Stimulated activated CD4-positive, alpha-beta T cell treated with anti-CD3 and anti-CD28 coated beads, Interleukin-15, amount 100 ng/mL, for 1 hour (primary cell): ENCODE data around the gene REG1B.

ENCODE experiments used
- DNase-seq, 2 donors: peaks; one replicate each; pipeline ENCODE4 v3.0.0-alpha.2; 2020; ENCODE audit warnings: low read depth in 1 of 2, low spot score in 1 of 2

REG1B gene, protein sequence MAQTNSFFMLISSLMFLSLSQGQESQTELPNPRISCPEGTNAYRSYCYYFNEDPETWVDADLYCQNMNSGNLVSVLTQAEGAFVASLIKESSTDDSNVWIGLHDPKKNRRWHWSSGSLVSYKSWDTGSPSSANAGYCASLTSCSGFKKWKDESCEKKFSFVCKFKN

DNA sequence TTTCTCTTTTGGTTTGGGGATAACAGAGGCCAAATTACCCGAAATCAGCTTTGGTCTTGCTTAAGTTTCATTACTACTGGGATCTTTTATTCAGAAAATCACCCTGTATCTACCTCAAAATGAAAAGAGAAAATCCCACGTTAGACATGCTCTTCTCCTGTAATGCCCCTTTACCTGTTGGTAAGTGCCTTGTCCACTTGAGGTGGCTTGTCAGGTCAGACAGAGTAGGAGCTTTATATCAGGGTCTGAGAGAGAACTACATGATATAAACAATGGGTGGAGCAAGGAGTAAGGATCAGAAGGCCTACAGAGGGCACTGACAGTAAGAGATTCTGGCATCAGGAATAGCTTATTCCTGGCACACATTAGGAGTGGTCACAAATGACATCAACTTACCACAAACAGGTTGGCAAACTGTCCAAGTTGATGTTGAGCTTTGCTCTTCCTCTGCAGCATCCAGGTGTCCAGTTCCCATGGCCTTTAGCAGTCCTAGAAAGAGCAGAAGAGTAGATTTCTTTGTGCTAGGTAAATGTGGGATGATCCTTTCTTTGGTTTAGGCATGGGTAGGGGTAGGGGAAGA is at the start of gene REG1B:
Gene REG1B, minus strand, starts transcription at position 209 of the 580 bp plus-strand sequence. CDS start 381 bp downstream, outside the sequence.
- DNase-seq, result no peak

DNA sequence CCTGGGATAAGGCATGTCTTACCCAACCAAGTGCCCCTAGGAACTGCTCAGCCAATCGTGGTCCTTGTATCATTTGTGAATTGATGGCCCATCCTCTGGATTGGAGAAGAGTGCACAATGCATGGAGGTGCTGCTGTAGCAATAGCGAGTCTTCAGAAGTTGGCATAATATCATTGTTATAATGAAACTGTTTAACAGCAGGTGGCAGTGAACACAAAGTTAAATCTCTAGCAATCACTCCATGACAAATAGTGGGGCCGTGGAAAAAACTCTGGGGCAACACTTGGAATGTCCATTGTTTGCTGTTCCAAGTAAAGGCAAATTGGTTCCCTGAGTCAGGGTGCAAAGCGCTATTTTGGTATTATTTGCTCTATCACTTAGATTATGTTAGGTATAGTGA is 43.9 kb upstream of the REG1B start:
- DNase-seq, result no peak

DNA sequence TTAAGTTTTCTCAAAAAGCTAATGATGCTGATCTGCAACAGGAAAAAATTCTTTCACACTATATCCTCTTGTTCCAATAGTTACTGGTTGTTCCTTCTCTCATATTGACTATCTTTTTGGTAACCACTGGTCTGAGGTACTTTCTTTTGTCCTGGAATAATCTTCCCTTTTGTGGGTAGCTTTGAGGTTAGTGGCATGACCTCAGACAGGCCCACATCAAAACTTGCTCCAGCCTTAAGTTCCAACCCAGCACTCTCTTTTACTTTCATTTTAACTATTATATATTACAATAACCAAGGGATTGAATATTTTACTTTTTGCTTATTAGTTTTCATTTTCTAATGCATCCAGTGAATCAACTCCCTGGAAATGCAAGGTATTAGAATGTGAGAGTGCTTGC is 42.0 kb upstream of the REG1B start:
- DNase-seq, result no peak

DNA sequence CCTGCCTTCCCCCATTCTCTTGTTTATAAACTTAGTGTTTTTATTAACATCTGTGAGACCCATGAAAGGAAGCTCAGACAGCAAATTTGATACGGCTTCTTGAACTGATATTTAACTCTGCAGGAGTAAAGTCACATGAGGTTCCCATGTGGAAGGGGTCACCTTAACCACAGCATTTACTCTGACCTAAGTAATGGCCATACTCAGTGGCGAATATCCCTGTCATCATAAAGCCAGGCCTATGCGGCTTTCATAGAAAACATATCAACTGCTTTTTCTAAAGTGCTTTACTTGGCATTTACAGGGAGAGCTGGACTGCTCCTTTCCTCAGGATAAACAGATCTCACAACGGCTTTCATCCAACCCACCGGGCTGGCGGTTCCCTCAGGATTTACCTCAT is 41.5 kb upstream of the REG1B start:
- no peak for DNase-seq

DNA sequence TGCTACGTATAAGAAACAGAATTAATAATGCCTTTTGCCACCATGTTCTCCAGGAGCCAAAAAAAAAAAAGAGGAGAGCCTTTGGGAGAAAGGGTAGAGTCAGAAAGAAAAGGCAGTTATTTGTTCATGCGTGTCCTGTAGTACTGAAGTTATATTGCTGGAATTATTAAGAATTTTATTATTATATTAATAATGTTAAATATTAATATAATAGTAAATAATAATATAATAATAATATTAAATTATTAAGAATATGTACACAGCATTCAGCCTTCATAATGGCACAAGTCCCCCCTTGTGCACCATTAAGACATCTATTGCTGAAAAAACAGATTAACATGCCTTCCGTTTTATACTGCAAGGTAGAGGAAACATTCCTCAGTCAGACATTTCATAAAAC is 40.6 kb upstream of the REG1B start:
- no peak for DNase-seq

DNA sequence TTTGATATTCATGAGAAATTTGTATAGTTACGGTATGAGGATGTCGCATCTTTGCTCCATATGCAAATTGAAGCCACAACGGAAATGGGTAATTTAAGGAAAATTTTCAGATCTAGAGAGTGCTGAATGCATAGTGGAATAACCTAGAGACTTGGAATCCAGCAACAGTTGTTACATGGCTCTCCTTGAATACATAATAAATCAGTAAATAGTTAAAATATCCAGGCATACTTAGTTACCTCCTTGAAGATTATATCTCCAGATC is 37.9 kb upstream of the REG1B start:
- DNase-seq, result no peak

DNA sequence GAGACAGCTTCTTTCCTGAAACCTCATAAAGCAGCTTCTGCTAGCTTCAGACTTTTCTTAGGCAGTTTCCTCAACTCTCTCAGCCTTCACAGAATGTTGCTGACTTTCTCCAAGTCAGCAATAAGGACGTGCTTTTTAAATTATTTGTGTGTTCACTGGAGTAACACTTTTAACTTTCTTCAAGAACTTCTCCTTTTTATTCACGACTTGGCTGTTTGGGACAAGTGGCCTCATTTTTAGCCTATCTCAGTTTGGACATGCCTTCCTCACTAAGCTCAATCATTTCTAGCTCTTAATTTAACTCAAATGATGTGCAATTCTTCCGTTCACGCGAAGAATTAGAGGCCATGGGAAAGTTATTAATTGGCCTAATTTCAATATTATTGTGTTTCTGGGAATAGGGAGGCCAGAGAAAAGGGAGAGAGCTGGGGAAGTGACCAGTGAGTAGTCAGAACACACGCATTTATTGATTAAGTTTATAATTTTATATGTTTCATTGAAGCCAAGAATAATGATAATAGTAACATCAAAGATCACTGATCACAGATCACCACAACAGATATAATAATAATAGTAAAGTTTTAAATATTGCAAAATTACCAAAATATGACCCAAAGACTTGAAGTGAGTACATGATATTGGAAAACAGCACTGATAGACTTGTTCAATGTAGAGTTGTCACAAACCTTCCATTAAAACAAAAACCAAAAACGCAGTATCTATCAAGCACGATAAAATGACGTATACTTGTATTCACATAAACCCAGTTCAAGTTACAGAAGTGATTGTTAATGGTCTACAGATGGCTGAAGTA is 37.3 kb upstream of the REG1B start:
- DNase-seq, result no peak

DNA sequence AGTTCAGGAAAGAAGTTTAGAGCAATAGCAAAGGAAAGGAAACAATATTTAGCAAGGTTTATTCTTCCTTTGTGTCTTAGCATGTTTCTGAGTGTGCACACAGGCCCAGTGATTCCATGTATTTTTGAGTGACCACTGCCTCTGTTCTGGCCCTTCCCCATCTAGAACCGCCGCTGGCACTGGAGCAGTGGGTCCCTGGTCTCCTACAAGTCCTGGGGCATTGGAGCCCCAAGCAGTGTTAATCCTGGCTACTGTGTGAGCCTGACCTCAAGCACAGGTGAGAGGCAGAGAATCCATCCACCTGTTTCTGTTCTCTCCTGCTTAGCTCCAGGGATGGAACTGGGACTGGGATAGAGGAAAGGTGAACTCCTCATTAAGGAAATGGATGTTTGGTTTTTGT is 34.9 kb upstream of the REG1B start:
- DNase-seq, result no peak

DNA sequence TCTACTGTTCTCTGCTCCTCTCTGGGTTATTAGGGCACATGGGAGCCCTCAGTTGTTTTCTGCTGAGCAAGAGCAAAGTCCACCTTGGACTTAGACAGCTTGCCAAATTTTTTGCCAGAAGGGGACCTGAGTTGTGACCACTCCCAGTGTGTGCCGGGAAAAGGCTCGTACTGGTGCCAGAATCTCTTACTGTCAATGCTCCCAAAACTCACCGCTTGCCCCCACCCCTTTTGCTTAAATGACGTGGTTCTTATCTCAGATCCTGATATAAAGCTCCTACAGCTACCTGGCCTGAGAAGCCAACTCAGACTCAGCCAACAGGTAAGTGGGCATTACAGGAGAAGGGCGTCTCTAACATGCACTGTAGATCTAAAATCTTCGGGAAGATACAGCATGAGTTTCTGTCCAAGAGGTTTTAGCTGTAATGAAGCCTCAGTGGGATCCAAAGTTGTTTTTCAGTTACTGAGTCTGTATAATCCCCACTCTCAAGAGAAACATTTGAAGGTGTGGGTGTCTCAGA is 32.5 kb upstream of the REG1B start, which contains the start of gene REG1A:
Gene REG1A, plus strand, starts transcription at position 295 of the 520 bp plus-strand sequence. CDS start 374 bp downstream, outside the sequence.
- no peak for DNase-seq

DNA sequence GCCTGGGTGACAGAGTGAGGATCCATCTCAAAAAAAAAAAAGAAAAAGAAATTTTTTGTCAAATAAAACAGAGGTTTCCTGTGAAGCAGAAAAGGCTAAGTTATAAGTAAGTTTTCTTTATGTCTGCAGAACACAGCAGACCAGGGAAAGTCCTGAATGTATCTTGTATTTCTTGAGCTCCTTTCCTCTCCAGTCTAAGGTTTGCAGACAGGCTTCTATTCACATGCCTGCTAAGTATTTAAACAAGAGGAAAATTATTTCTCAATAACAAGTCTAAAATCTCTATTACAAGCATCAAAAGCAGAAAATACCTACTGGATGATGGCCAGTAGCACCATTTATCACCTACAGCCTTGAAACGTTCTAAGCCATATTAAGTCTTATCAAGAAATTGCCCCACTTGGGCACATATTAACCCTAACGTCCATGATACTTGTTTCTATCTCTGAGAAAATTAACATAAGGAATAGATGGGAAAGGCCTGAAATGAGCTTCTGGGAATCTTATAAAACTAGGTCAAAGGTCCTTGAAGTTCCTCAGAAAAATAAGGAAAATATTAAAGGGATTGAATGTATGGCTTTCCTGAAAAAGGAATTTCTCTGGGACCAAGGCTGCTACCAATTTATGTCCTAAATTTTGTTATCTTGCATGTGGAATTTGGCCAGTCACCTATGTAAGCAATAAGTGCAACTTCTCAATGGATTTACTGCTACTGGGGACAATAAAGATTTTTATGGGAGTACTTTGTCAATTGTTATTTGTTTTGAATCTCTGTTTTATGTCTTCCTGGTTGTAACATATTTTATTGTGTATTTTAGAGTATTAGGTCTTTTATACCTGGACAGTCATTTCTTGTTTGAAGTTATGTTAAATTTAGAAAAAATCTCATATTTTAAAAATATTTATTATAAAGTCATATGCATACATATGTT is 29.5 kb upstream of the REG1B start:
- DNase-seq, result no peak

DNA sequence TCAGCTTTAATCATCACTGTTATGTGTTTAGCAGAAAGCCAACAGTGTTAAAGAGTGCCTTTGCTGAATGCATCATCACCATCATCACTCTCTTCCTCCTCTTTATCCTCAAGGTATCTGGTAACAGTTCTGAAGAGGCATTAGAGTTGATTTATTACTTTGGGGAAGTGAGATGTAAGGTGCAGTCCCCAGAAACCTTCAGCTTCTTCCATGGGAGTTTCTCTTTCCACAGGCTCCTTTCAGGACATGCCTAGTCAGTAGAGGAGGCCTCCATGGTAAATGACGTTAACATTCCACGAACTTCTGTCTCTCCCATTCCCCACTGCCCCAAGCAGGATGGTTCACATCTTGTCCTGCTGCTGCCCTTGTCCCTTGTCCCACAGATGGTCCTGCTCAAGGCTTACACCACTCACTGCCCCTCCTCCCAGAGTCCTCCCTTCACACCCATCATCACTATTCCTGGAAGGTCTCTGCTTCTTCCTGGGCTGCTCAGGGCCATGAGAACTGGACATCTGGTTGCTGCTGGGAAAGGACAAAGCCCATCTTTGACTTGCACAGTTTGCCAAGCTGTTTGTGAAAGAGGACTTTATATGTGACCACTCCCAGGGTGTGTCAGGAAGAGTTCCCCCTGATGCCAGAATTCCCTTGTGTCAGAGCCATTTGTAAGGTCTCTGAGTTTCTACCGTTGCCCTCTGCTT is 27.2 kb upstream of the REG1B start:
- DNase-seq, result no peak

DNA sequence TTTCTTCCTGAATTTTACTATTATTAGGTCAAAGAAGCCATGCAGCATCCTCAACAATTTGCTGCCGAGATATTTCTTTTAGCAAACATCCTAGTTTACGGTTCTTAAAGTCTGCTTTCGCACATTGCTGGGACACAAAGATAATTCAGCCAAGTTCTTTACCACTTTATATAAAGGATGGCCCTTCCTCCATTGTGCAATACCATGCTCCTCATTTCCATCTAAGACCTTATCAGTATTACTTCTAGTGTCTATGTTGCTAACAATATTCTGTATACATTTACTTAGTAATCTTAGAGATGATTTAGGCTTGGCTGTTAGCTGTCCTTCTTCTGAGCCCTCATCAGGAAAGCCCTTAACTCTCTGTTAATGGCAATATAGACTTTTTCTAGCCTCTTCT is 24.5 kb upstream of the REG1B start:
- DNase-seq, result no peak

DNA sequence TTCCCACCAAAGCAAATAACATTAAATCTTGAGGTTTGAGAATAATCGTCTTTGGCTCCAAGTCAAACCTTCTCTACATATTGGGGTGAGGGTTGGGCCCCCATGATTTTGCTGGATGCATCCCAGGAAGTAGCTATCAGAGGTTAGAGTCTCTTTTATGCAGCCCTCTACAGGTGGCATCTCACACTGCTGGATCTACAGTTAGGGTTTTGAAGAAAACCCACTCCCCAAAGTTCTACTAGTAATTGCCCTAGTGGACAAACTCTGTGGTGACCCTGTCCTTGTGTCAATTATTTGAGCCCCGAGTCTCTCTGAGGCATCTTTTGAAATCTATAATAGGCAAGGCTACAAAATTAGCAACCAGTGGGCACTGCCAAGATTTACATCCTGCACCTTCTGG is 17.5 kb upstream of the REG1B start:
- no peak for DNase-seq

DNA sequence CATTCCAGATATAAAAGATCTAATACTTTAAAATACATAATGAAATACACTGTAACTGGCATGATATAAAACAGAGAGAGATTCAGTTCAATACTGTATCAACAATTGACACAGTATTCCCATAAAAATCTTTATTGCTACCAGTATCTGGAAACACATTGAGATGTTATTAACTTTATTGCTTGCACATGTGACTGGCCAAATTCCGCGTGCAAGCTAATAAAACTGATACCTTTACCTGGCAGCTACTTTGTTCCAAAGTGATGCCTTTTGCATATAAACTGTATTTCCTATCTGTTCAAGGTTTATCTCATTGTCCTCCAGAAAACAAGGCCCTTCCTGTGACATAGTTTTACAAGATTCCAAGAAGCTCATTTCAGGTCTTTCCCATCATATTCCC is 15.4 kb upstream of the REG1B start:
- DNase-seq, result no peak

DNA sequence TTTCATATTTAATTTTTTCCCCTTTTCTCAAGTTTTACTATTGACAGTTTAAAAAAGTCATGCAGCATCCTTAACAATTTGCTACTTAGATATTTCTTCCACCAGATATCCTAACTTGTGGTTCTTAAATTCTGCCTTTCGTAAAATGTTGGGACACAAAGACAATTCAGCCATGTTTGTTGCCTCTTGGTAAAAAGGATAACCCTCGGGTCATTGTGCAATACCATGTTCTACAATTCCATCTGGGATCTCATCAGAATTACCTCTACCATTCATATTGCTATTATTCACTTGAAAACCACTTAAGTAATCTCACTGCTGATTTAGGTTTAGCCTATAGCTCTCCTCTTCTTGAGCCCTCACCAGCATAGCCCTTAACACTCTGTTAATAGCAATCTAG is 13.2 kb upstream of the REG1B start:
- no peak for DNase-seq

DNA sequence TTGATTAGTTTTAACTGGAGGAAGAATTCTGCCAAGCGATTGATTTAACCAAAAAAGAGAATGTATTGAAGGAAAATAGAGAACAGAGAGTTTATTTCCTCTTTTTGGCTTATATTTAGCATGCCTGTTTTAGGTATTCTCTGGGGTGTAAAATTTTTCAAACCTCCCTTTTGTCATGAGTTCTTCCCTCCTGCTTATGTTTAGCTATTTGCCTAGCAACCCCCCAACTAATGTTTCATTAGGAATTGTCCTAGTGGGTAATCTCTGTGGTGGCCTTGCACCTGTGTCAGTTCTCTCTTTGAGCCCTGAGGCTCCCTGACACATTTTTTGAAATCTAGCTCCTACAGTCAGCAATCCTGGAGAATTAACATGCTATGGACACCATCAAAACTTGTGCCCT is 12.5 kb upstream of the REG1B start:
- no peak for DNase-seq

DNA sequence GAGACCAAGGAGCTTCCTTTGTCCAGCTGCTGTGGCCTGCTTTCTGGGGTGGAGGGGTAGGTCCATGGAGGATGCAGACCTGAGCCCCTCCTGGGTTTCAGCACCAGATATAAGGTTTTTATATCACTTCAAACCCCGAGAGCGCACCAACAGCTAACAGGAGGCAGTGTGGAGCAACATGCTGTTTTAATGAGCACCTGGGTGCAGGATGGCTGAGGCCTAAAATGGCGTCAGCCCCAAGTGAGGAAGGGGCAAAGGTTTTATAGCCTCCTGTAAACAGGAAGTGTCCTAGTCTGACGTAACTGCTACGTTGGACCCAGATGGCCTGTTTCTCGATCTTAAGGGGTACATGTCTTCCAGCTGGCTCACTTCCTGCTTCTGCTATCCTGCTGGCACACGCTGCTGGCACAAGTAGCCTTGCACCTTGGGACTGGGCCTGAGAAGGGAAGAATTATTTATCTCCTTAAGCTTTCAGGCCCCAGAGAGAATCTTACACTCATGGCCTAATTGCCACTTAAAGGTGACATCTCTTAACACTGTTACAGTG is 11.4 kb upstream of the REG1B start:
- DNase-seq, result no peak

DNA sequence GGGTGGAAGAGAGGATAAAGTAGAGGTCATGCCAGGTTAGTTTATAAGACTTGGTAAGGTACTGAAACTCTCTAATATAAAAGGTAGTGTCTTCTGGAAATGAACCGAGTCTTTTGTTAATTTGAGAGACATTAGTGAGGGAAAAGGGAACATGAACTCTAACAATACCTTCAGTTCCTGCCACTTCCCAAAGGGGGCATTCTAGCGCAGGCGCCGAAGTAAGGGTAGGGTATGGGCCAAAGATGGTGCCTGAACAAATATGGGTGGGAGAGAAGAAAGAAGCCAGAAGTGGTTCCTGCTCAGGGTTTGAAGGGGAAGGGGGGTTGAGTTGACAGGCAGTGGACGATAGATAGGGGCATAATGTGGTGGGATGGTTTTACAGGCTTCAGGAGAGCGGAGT is 10.1 kb upstream of the REG1B start:
- DNase-seq, result no peak

DNA sequence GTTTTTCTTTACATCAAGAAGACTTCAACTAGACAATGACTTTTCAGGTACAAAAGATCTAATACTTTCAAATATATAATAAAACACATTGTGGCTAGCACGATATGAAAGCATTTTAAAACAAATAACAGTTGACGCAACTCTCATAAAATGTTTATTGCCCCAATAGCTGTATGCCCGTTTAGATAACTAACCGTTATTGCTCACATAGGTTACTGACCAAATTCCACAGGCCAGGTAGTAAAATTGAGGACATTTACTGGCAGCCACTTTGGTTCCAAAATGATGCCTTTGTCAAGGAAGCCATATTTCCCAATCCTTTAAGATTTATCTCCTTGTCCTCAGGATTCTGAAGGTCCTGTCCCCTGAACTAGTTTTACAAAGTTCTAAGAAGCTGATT is 2.9 kb upstream of the REG1B start:
- no peak for DNase-seq

DNA sequence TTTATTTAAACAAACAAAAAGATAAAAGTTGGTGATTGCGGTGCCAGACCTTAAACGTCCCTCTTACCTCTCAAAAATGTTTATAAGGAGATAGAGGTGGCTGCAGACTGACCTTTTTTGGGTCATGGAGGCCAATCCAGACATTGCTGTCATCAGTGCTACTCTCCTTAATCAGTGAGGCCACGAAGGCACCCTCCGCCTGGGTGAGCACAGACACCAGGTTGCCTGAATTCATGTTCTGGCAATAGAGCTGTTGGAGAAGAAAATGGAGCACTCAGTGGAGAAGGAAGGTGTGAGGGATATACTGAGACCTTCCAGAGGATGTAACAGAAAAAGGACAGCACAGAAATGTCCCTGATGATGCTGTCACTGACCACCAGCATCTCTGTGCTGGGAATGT is 1.5 kb downstream of the REG1B start:
- DNase-seq, result no peak

DNA sequence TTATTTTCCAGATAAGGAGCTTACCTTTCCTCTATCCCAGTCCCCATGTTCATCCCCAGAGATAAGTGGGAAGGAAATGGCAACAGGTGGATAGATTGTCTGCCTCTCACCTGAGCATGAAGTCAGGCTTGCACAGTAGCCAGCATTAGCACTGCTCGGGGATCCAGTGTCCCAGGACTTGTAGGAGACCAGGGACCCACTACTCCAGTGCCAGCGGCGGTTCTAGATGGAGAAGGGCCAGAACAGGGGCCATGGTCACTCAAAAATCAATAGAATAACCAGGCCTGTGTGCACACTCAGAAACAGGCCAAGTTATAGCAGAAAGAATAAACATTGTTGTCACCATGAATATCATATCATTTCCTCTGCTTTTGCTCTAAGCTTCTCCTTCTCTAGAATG is 2.4 kb downstream of the REG1B start:
- DNase-seq, result no peak
